ENCODE results near the gene AZIN2. TPM values are rescaled to one million over a fixed set of nuclear protein-coding genes. Genes with fewer than 3 reads are reported as not detected.

The AZIN2 gene
- total and polyA plus RNA-seq, 2 of the 13 experiments (the other 11 are each of a cell fraction or from before 2014, with no cell fraction given) = 1.7 to 3.5 TPM

DNA sequence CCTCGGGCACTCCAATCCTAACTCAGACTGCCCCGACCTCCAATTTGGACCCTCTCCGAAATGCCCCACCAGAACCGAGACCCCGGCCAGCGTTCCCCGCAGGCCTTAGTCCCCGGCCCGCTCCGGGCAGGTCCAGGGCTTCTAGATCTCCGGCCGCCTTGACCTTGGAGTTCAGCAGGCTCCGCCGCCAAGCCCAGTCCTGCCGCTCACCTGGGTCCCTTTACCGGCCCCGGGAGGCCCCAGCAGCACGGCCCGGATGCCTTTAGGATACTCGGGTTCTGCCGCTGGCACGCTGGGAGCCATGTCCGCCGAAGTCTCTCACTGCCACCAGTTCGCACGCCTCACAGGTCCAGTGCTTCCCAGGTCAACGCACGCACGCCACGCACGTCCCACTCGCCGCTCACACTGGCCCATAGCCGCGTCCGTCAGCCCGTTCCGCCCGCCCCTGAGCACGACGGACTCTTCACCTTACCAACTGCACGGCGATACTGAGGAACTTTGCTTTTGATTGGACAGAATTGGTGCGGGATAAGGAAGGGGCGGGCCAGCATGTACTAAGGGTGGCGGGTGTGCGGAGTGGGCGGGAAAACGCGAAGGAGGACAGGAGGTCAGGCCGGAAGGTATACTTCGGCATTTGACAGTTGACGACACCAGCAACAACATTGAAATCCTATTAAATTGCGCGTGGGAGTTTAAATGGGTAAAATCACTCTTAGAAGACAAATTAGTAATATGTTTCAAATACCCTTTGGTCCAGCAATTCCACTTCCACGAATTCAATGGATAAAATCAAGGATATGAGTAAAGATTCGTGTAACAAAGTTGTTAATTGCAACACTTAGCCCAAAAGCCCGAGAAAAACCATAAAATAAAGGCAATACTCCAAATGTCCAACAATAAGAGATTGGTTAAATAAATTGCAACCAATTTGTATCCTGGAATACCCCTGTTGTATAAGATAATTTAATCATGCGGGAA, 44.1 kb upstream of the AZIN2 start, which contains the start of gene AK2 (continued):
- no peak for TF ChIP-seq MAZ (IDR thresholded peaks at IDR 0.05; ENCODE audit: borderline replicate concordance, low read depth, low read length)
- peak; percentile 94 for TF ChIP-seq MAZ (CRISPR knock-in tag; IDR thresholded peaks at IDR 0.05; ENCODE audit: low read depth)
- TF ChIP-seq ZNF773 (CRISPR knock-in tag; IDR thresholded peaks at IDR 0.05; ENCODE audit: borderline replicate concordance) = 0 out of 2 replicates have a peak, but pooled peaks have one; percentile 25
- TF ChIP-seq, protein P1, sequence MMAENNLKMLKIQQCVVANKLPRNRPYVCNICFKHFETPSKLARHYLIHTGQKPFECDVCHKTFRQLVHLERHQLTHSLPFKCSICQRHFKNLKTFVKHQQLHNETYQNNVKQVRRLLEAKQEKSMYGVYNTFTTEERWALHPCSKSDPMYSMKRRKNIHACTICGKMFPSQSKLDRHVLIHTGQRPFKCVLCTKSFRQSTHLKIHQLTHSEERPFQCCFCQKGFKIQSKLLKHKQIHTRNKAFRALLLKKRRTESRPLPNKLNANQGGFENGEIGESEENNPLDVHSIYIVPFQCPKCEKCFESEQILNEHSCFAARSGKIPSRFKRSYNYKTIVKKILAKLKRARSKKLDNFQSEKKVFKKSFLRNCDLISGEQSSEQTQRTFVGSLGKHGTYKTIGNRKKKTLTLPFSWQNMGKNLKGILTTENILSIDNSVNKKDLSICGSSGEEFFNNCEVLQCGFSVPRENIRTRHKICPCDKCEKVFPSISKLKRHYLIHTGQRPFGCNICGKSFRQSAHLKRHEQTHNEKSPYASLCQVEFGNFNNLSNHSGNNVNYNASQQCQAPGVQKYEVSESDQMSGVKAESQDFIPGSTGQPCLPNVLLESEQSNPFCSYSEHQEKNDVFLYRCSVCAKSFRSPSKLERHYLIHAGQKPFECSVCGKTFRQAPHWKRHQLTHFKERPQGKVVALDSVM (CRISPR knock-in tag; IDR thresholded peaks at IDR 0.05) = peak; percentile 61; the same call in 1 of the 2 replicates
- no peak for TF ChIP-seq ZFP1 (CRISPR knock-in tag; IDR thresholded peaks at IDR 0.05)
- TF ChIP-seq REXO4 (CRISPR knock-in tag; IDR thresholded peaks at IDR 0.05; ENCODE audit: borderline replicate concordance) = no peak
- no peak for TF ChIP-seq RFX1 (IDR thresholded peaks at IDR 0.05)
- TF ChIP-seq EEA1 (CRISPR knock-in tag; IDR thresholded peaks at IDR 0.05; ENCODE audit: borderline replicate concordance) = peak; percentile 37; the same call in 1 of the 2 replicates
- TF ChIP-seq, protein P2, sequence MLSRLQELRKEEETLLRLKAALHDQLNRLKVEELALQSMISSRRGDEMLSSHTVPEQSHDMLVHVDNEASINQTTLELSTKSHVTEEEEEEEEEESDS (CRISPR knock-in tag; IDR thresholded peaks at IDR 0.05; ENCODE audit: borderline replicate concordance) = peak; percentile 90; the same call in 1 of the 2 replicates
- TF ChIP-seq EHMT2 (IDR thresholded peaks at IDR 0.05; ENCODE audit: borderline replicate concordance, low read depth, low read length) = 0 out of 2 replicates have a peak, but pooled peaks have one; percentile 67
- TF ChIP-seq SMARCE1 (IDR thresholded peaks at IDR 0.05; ENCODE audit: borderline replicate concordance) = no peak
- no peak for TF ChIP-seq STAG1 (CRISPR knock-in tag; IDR thresholded peaks at IDR 0.05)
- peak; percentile 89; the same call in 1 of the 2 replicates for TF ChIP-seq ZNF788 (CRISPR knock-in tag; IDR thresholded peaks at IDR 0.05; ENCODE audit: borderline replicate concordance)
- TF ChIP-seq, protein P3, sequence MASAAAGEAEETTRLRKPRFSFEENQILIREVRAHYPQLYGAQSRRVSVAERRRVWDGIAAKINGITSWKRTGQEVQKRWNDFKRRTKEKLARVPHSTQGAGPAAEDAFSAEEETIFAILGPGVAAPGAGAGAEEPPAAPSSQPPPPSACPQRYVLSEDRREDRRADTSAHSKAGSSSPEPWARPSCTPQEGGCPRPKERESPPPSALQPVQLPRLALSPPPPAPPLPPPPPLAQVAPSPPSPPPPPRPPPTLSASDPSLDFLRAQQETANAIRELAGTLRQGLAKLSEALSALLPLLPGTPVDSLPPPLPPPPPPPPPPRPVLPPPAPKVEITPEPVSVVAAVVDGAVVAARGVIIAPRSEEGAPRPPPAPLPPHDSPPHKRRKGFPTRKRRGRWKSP (CRISPR knock-in tag; IDR thresholded peaks at IDR 0.05) = peak; percentile 87
- TF ChIP-seq ARNT2 (CRISPR knock-in tag; IDR thresholded peaks at IDR 0.05; ENCODE audit: low read depth) = peak; percentile 93
- peak; percentile 91; the same call in 1 of the 2 replicates for TF ChIP-seq ZNF33A (CRISPR knock-in tag; IDR thresholded peaks at IDR 0.05; ENCODE audit: borderline replicate concordance)
- no peak for TF ChIP-seq NPAS2 (CRISPR knock-in tag; IDR thresholded peaks at IDR 0.05; ENCODE audit: borderline replicate concordance)
- peak; percentile 79 for TF ChIP-seq CCDC6 (CRISPR knock-in tag; IDR thresholded peaks at IDR 0.05)
- peak; percentile 88 for TF ChIP-seq IKZF4 (CRISPR knock-in tag; IDR thresholded peaks at IDR 0.05; ENCODE audit: borderline replicate concordance, low read depth, not compliant biosample characterization)
- TF ChIP-seq JARID2 (CRISPR knock-in tag; IDR thresholded peaks at IDR 0.05; ENCODE audit: insufficient replicate concordance) = no peak
- no peak for TF ChIP-seq SRSF1 (optimal IDR thresholded peaks at IDR 0.05; ENCODE audit: low read depth, low read length)
- TF ChIP-seq SNRNP70 (IDR thresholded peaks at IDR 0.05; ENCODE audit: low read depth, low read length) = no peak
- peak; percentile 93 for TF ChIP-seq IRX3 (CRISPR knock-in tag; IDR thresholded peaks at IDR 0.05; ENCODE audit: borderline replicate concordance, low read depth)
- TF ChIP-seq, protein P4, sequence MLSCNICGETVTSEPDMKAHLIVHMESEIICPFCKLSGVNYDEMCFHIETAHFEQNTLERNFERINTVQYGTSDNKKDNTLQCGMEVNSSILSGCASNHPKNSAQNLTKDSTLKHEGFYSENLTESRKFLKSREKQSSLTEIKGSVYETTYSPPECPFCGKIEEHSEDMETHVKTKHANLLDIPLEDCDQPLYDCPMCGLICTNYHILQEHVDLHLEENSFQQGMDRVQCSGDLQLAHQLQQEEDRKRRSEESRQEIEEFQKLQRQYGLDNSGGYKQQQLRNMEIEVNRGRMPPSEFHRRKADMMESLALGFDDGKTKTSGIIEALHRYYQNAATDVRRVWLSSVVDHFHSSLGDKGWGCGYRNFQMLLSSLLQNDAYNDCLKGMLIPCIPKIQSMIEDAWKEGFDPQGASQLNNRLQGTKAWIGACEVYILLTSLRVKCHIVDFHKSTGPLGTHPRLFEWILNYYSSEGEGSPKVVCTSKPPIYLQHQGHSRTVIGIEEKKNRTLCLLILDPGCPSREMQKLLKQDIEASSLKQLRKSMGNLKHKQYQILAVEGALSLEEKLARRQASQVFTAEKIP (CRISPR knock-in tag; IDR thresholded peaks at IDR 0.05; ENCODE audit: borderline replicate concordance) = no peak

Measured in HepG2 (cell line).